ENCODE data around the gene COL26A1.

Gene COL26A1

DNA sequence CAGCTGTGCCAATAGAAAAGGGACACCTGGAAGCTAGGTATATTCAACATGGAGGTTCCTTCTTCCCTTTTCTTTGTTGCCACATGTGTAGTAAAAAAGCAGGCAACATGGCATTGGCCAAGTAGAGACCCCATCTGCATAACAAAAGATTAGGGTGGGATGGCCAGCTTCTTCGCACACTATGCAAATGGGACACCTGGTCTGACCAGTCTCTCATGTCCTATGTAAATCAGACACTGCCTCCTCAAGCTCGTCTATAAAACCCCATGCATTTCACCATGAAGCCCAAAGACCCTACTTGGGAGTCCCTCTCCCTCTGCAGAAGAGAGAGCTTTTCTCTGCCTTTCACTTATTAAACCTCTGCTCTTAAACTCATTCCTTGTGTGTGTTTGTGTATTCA lies 212.5 kb downstream of the COL26A1 start:
- DNase-seq (ENCODE audit: low read depth) = no peak

DNA sequence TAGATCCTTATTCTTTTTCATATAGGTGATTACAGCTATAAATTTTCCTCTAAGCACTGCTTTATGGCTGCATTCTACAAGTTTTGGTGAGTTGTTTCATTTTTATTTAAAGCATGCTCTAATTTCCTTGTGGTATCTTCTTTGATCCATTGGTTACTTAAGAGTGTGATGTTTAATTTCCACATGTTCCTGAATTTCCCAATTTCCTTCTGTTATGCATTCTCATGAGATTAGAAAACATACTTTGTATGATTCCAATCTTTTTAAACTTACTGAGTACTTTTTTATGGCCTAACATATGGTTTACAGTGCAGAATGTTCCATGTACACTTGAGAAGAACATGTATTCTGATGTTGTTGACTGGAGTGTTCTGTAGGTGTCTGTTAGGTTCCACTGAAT lies 213.0 kb downstream of the COL26A1 start:
- DNase-seq (ENCODE audit: low read depth) = no peak

DNA sequence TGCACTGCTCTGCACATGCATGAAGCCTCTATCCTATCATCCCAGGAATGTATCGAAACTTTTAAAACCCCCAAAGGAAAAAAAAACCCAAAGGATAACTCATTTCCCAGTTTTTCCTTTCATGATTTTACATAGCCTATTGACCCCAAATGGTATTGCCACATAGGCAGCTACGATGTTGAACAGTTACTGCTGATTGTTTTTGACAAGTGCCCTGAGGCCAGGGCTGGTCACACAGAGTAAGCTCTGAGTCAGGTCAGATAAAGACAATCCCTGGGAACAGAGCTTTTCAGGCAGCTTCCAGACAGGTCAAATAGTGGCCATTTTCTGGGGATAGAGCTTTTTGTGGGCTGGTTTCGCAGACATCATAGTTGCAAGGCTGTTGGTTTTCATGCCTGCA lies 214.3 kb downstream of the COL26A1 start:
- no peak for DNase-seq (ENCODE audit: low read depth)

DNA sequence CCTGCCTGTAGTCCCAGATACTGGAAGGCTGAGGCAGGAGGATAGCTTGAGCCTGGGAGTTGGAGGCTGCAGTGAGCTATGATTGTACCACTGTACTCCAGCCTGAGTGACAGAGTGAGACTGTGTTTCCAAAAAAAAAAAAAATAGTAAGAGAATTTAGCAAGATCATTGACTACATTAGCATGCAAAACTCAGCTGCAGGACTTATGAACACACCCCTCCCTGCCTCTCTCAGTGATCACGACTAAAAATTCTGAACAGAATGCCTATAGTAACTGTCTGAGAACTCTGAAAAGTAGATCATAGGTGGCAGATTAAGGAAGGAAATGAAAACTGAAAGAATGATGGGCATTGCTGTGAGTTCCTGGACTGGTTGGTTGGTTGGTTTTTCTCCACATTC lies 215.9 kb downstream of the COL26A1 start:
- DNase-seq (ENCODE audit: low read depth) = no peak

DNA sequence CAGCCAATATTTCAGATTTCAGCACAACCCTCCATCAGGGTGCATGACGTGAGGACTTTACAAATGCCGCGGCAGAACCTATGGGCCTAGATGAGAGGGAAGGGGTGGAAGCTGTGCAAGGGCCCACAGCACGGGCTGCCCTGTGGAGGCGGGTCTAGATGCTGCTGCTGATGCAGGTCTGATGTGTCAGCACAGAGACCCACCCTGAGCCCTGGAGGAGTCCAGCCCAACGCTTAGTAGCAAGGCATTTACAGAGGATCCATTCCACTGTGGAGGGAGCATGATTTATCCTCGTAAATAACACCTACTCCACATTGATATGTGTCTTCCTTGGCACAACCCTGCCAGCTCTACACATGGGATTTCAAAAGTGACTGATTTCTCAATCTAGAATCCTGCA lies 217.9 kb downstream of the COL26A1 start:
- DNase-seq (ENCODE audit: low read depth) = no peak

DNA sequence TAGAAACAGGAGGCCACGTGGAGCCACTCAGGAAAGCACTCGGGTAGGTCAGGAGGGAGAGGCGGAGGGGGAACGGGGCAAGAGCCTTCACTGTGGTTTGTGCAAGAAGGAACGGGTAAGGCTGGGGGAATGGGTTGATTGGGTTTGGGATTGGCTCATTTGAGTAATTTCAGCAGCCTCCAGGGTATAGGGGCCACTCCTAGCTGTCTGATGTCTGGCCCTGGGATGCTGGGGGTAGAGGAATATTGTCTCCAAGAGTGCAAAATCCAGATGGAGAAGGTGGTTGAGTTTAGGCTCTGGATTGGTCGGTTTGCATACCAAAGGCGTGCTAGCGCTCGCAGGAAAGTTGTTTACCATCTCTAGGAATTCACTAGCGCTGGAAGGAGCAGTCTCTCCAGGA lies 219.2 kb downstream of the COL26A1 start:
- DNase-seq (ENCODE audit: low read depth) = no peak

DNA sequence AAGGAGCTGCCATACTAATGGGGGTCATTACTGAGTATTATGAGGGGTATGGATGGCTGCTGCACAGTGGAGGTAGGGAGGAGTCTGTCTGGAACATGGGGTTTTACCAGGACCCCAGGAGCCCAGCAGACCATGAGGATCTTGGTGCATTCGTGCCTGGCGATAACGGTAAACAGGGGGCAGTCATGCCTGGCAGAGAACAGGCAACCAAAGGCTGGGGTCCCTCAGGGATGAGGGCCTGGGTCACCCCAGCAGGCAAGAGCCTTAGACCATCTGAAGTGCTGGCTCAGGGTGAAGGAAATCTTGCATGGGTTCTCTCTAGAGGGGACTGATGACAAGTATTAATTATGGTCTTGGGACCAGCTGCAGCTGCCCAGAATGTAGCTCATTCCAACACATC lies 220.3 kb downstream of the COL26A1 start:
- DNase-seq (ENCODE audit: low read depth) = no peak

DNA sequence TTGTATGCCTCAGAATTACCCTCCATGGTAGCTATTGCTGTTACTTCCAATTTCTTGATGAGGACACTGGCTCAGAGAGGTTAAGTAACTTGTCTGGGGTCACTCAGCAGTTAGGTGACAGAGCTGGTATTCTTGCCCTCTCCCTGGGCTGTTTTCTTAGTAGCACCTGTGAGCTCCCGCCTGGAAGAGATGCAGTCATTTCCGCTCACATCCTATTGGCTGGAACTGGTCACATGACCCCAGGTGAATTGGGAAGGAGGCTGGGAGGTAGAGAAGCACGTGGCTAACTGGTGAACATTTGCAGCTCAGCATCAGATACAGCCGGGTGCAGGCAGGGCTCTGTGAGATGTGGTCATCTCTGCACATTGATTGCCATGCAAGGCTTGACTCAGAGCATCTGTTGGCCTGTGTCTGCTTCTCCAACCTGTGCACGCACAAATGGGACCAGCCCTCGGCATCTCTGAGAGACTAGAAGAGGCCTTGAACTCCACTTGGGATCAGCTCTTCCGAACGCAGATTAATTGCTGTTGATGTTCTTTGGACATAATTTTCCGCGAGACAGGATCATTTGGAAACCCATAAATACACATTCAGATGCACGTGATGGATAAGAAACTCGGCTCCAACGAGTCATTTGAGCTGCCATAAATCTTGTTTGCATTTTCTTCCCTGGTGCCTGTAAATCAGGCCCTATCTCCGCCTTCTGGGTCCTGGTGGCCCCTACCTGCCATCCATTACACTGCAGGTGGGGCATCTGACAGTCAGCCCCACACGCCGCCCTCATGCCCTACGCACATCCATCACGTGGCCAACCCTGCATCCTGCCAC lies 223.6 kb downstream of the COL26A1 start:
- DNase-seq (ENCODE audit: low read depth) = no peak

DNA sequence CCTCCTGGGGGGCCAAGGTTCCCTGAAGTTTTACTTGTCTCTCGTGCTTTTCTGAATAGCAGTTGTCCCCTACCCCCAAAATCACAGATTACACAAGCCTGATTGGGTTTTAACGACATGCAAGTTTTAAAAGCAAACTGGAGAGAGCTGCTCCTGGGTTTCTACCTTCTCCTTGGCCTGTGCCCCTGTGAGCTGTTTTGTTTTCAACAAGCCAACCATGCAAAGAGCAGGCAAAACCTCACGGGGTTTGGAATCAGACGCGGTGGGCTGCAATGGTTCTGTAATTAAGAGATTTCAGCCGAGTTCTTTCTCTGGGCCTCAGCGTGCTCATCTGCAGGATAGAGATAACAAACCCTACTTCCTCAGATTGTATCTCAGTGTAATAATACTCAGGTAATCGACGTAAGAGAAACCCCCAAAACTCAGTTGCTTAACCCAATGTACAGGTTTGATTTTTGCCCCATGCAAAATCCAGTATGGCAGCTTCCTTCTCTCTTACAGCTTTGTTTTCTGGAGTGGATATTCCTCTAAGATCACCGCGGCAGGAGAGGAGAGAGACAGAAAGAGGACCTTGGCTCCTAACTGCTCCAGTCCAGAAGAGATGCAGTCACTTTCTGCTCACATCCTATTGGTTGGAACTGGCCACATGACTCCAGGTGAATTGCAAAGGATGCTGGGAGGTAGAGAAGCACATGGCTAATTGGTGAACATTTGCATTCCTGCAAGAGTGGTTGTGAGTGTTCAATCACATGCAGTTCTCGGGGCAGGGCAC lies 224.4 kb downstream of the COL26A1 start:
- no peak for DNase-seq (ENCODE audit: low read depth)

DNA sequence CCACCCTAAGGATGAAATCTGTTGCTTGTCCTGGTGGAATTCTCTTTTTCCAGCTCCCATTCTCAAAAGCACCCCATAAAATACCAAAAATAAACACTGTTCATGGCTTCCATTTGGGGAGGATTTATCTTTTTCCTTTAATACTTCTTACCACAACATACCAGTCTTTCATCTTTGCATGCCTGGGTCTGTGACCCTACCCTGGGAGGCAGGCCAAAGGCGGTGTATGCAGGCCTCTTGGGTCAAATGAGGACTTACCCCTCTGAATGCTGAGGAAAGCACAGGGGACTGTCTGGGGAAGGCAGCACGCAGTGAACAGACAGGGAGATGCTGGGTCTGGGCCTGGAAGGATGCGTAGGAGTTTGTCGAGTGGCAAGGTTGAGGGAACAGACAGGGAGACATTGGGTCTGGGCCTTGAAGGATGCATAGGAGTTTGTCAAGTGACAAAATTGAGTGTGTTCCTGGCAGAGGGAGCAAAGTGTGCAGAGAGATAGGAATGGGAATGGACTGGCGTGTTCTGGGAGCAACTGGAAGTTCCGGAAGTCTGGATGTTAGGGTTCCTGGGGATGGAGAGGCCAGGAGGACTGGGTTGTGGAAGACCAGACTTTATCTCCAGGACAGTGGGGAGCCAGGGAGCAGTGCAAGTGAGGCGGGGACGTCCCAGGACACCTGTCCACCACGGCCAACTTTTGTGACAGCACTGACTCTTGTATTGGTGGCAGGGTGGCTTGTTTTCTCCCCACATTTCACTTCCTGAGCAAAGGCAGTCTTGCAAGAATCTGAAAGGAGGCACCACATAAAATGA lies 225.7 kb downstream of the COL26A1 start:
- DNase-seq (ENCODE audit: low read depth) = no peak

DNA sequence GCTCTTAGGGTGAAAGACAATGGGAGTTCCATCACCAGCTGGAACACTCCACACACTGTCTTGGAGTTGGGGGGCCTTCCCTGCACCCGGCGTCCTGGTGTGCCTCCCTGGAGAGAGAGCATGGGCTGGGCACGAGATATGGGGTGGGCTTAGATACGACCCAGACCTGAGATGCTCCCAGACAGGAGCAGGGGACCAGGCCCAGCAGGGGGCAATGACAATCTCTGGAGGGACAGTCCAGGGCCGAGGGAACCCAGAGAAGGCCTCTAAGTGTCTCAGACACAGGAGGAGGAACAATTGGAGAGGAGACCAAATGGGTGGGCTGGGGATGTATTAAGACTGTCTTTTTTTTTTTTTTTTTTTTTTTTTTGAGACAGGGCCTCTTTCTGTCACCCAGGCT lies 226.4 kb downstream of the COL26A1 start:
- no peak for DNase-seq (ENCODE audit: low read depth)

DNA sequence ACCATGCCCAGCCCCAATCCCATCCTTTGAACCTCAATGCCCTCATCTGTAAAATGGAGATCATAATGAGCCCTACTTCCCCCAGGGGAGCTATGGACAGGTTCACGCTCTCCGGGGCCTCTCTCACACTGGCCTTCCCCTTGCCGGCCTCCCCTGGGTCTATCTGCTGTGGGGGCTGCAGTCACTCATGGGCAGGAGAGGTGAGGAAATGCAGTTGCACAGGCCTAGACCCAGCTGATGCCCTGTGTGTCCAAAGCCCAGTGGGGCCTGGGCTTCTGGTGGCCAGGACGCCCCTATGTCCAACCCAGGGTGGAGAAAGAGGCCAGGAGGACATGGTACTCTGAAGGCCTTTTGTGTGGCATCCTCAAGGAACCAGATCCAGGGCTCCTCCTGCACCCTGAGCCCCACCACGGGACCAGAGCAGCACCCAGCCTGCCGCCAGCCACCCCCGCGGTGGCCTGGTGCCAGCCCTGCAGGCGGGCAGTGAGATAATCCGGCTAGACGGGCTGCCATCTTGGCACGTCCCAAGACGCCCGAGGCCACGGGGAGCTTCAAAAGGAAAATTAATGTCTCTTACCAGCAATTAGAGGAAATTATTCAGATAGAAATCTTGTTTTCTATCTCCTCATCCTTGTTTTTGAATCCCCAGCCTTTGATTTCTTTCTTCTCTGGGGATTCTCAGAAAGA lies 227.4 kb downstream of the COL26A1 start:
- no peak for DNase-seq (ENCODE audit: low read depth)

DNA sequence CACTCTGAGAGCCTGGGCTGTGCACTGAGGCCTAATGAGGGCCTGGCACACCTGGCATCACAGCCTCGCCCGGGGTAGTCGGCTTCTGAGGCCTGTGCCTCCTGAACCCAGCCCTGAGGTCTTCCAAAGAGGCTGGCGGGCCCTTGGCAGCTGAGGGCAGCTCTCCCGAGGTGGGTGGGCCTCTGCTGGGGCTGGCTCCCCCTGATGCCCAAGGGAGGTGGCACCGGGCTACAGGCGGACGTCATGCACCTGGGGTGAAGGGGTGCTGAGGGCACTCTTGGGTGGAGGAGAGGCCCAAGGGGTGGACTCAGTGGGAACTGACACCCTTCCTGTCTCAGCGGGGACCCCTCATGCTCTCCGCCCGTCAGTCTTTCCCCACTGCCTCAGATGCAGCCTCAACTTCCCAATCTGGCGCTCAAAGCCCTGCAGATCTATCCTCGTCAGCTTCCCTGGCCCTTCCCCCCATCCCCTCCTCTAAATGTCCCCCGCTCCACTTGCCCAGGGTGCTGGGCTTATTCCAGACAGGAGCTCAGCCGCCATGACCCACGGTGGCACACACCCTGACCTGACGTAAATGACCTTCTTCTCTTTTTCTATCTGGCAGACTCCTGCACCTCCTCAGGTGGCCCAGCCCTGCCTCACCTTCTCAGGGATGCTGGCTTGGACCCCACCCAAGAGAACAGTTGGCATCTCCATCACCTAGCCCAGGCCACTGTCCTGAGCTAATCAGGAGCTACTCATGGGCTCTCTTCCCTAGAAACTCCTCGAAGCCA lies 228.2 kb downstream of the COL26A1 start:
- DNase-seq (ENCODE audit: low read depth) = no peak

DNA sequence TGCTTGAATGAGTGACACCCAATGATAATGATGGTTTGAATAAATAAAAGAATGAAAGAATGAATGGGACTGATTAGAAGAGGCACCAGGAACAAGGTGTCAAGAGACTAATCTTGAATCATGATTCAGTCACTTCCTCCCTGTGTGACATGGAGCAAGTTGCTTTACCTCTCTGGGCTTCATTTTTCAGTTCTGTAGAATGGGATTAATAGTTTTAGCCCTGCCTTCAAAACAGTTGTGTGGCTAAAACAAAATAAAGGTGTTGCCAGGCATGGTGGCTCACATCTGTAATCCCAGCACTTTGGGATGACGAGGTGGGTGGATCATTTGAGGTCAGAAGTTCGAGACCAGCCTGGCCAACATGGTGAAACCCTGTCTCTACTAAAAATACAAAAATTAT lies 228.8 kb downstream of the COL26A1 start:
- no peak for DNase-seq (ENCODE audit: low read depth)

DNA sequence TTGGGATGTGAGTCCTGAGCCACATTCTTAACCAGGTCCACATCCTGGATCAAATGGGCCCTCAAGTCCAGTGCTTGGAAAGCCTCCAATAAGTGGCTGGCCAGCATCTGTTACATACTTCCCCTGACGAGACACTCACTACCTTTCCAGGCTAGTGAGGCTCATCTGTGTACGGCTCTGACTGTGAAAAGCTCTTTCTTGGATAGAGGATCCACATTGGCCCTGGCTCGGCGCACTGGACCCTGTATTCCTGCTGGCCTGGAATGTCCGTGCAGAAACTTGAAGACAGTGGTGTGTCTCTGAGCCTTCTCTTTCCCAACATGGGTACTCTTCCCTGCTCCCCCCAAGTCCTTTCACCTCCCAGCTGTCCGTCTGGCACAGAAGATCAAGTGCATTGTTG lies 230.9 kb downstream of the COL26A1 start:
- DNase-seq (ENCODE audit: low read depth) = no peak

DNA sequence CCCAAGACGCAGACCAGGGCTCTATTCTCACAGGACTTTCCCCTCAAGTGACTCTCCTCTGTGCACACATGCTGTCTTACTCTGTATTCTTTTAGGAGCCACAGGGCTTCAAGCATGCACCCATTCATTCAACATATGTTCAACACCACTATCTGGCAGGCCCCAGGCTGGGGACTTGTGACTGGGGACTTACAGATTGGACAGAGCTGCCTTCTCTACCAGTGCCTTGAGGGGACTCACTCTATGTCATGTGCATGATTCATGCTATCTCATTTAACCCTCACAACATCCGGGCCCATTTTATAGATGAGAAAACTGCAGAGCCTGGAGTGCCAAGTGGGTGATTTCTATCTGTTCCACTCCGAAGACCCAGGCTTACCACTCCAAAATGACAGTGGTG lies 232.1 kb downstream of the COL26A1 start:
- DNase-seq (ENCODE audit: low read depth) = no peak

DNA sequence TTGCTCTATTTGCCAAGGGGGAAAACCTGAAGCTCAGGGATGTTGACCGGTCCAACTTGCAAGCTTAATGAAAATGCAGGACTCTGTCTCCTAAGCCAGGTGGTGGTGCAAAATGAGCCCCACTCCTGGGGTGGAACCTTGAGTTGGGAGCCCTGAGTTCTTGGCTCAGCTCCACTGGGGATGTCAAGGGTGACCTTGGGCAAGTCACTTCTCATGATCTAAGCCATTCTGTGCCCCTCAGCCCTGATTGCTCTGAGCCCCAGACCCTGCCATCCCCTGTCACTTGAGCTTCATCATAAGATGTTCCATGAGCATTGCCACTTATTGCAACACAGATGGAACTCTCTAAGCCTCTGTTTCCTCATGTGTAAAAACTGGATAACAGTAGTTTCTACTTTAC lies 232.6 kb downstream of the COL26A1 start:
- no peak for DNase-seq (ENCODE audit: low read depth)

DNA sequence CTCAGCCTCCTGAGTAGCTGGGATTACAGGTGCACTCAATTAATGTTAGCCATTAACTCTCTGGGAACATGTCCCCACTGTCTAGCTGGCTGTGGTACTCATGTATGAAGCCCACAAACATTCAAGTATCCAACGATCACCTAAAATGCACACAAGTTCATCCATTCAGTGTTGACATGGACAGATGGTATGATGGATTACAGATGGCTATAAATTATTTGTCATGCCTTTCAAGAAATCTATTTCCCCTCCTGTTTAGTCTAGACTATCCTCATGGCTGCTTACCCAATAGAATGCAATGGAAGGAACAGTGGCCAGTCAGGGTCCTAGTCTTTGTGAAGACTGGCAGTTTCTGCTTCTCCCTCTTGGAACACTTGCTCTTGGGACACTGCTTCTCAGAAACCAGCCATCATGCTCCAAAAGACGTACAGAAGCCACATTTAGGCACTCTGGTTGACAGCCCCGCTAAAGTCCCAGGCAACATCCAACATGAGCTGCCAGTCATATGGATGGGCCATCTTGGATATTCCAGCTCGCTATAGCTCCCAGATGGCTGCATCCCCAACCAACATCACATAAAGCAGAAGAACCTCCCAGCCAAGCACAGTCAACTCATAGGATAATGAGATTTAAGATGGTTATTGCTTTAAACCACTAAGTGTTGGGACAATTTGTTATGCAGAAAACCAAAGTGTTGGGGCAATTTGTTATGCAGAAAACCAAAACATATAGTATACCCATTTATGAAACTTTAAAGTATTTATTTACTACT lies 233.3 kb downstream of the COL26A1 start:
- no peak for DNase-seq (ENCODE audit: low read depth)

DNA sequence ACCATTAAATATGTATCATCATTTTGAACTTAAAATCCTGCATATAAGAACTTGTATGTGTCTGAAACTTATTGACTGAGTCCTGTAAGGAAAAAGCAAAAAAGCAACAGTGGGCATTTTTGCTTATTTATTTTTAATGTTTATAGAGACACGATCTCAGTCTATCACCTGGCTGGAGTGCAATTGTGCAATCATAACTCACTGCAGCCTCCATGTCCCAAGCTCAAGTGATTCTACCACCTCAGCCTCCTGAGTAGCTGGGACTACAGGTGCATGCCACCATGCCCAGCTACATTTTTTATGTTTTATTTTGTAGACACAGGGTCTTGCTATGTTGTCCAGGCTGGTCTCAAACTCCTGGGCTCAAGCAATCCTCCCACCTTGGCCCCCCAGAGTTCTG lies 234.2 kb downstream of the COL26A1 start:
- DNase-seq (ENCODE audit: low read depth) = no peak

DNA sequence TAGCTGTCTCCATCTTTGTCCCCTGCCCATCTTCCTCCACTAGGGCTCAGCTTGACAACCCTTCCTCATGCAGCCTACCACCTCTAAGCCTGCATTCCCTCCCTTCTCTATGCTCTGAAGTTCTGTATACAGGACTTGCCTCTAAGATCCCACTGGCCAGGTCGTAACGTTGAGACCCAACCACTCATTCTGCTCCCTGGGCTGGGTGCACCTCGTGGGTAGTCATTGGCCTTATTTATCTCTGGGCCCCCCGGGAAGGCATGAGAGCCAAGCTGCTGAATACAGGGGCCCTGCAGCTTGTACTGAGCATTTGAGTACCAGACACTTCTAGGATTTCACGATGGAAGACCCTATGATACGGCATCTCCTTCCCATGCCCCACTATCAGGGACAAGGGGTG lies 235.3 kb downstream of the COL26A1 start:
- DNase-seq (ENCODE audit: low read depth) = no peak
